ENCODE results near the gene SLFNL1. TPM values are rescaled to one million over a fixed set of nuclear protein-coding genes. Genes with fewer than 3 reads are reported as not detected.

SLFNL1 gene
- polyA plus RNA-seq (2012; ENCODE audit: insufficient read depth, insufficient read length) = 0.68 TPM

GRCh38 chr1:41021526-41022308, at the start of gene SLFNL1:
Gene SLFNL1 (minus strand): TSS chr1:41021725. CDS start chr1:41020660, 1,065 bp downstream.
- no peak within 1 kb of the TSS for H3K4me3 ChIP-seq (ENCODE audit: low read length)
- no peak for DNase-seq (ENCODE audit: low read depth, low spot score)

DNA sequence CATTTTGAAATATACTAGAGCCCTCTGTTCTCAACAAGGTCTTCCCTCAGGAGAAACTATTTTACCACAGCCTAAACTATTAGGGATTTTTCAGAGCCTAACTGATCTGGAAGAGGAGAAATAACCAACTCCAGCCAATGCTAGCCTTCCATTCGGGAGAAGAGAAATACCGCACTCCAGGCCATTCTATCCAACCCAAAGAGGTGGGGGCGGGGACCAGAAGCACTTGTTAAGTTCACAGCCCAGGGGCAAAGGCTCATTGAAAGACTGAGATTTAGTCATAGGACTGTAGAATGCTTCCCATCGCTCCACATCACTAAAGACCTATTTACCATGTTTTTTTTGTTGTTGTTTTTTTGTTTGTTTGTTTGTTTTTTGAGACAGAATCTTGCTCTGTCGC, 35.4 kb upstream of the SLFNL1 start:
- no peak for DNase-seq (ENCODE audit: low read depth, low spot score)
- H3K4me3 ChIP-seq (ENCODE audit: low read length) = no peak overlapping the region

DNA sequence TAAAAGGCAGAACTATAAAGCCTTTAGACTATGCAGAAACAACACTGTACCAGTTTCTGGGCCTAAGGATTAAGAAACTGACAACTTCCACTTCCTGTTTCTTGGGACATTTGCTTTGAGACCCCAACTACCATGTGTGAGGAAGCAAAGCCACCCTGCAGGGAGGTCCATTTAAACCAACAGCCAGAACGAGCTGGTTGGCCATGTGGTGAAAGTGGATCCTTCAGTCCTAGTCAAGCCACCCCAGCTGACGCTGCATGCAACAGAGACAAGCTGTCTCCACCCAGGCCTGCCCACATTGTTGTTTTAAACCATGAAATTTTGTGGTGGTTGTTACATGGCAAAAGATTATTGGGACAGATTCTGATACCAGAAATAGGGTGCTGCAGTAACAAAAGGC, 31.8 kb upstream of the SLFNL1 start:
- no peak overlapping the region for H3K4me3 ChIP-seq (ENCODE audit: low read length)
- DNase-seq (ENCODE audit: low read depth, low spot score) = no peak

DNA sequence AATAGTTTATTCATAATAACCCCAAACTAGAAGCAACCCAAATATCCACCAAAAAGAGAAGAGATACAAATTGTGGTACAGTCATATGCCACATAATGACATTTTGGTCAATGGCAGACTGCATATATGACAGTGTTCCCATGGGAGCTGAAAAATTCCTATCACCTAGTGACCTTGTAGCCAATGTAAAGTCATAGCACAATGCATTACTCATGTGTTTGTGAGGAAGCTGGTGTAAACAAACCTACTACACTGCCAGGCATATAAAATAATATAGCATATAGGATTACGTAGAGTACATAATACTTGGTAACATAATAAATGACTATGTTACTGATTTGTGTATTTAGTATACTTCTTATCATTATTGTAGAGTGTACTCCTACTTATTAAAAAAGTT, 29.5 kb upstream of the SLFNL1 start:
- no peak for DNase-seq (ENCODE audit: low read depth, low spot score)
- H3K4me3 ChIP-seq (ENCODE audit: low read length) = no peak overlapping the region

DNA sequence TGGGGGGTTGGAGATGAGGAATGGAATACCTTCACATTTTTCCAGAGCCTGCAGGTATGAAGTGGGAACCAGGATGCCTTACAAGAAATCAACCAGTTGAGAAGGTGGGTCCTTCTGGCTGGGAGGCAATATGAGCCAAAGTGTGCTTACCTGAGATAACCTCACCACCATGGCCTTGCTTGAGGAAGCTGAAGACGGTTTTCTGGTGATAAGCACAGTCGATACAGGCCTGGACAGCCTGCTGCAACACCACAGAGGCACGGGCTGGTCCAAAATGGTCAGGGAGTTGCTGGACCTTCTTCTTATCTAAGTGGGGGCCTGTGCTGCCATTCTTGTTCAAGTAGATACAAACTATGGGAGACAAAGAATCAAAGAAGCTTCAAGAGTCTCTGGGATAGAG, 27.0 kb upstream of the SLFNL1 start:
- no peak for DNase-seq (ENCODE audit: low read depth, low spot score)
- H3K4me3 ChIP-seq (ENCODE audit: low read length) = no peak overlapping the region

- DNase-seq (ENCODE audit: low read depth, low spot score) = no peak
- H3K4me3 ChIP-seq (ENCODE audit: low read length) = no peak overlapping the region
Measured at GRCh38 chr1:41046347-41046775, 24.8 kb upstream of the SLFNL1 start.

DNA sequence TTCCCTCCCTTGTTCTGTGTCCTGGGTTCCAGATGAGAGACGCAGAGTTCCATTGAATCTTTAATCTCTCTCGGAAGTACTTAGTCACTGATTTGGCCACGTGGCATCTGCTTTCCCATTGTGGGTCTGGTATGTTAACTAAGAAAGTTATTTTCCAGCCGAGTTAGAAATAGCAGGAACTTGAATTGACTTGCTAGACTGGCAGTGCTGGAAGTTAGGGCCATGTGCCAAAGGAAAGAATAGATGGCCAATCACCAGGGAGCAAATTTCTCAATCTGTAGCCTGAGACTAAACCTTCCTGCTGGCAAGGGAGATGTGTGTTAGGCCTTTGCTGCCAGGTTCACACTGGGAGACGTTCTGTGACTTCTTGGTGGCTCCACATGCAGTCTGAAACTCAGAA, 24.2 kb upstream of the SLFNL1 start:
- DNase-seq (ENCODE audit: low read depth, low spot score) = no peak

GRCh38 chr1:41044187-41044586, 22.7 kb upstream of the SLFNL1 start:
- DNase-seq (ENCODE audit: low read depth, low spot score) = no peak
- no peak overlapping the region for H3K4me3 ChIP-seq (ENCODE audit: low read length)

More for the DNA sequence above, 24.2 kb upstream of the SLFNL1 start:
- no peak overlapping the region for H3K4me3 ChIP-seq (ENCODE audit: low read length)

DNA sequence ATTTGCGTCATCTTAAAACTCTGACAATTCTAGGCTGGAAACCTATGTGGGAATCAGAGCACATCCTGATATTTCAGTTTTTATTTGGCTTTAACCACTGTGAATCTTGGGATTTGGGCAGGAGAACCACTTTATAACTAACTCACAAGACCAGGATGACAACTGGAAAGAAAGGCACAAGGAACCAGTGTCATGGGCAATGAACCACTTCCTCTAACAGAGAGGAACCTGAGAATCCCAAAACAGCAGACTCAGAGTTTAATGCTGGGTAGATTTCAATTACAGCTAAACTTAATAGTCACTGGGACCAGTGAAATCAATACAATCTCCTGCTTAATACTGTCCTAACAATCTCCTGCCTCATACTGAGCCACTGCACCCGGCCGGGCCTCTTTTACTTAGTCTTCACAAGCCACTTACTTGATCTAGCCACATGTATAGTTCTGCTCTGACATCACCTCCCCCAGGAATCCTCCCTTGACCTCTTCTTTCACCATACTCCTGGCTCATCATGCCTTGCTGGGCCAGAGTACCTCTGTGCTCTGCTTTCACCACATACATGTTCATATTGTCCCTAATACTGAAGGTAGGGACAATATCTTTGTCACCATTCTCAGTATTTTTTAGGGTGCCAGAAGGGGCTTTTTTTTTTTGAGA, 20.2 kb upstream of the SLFNL1 start:
- DNase-seq (ENCODE audit: low read depth, low spot score) = no peak
- H3K4me3 ChIP-seq (ENCODE audit: low read length) = no peak overlapping the region

- no peak for DNase-seq (ENCODE audit: low read depth, low spot score)
- no peak overlapping the region for H3K4me3 ChIP-seq (ENCODE audit: low read length)
Measured at GRCh38 chr1:41038110-41038509, 16.6 kb upstream of the SLFNL1 start.

- H3K4me3 ChIP-seq (ENCODE audit: low read length) = no peak overlapping the region
- no peak for DNase-seq (ENCODE audit: low read depth, low spot score)
Measured at GRCh38 chr1:41037116-41037903, 15.8 kb upstream of the SLFNL1 start.

DNA sequence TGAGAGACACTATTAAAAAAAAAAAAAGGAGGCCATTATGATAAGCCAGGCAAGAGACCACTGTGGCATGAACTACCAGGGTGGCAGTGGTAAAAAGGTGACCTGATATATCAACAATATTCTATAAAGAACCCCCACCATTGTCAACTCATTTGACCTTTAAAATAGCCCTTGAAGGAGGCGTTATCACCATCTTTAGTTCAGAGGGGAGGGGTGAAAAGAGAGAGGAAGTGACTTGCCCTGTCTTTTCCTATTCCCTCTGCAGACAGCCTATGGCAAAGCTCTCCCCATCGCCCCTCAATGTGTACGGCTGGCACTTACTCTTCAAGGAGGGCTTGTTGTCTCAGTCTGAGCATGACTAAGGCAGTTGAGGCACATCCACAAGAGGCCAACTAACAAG, 11.7 kb upstream of the SLFNL1 start:
- H3K4me3 ChIP-seq (ENCODE audit: low read length) = no peak overlapping the region

DNA sequence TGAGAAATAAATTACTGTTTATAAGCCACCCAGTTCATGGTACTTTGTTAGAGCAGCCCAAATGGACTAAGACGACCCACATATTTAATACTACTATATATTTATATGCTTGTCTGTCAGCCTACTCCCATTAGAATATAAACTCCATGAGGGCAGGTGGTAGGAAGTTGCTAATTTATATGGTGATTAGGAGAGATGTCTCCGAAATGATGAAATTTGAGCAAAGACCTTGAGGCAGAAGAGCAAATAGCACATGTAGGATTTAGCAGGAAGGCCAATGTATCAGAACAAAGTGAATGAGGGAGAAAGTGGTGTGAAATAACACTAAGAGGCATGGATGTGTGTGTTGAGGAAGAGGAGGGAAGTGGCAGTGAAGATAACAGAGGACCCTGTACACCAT, 10.6 kb upstream of the SLFNL1 start:
- no peak for DNase-seq (ENCODE audit: low read depth, low spot score)
- no peak overlapping the region for H3K4me3 ChIP-seq (ENCODE audit: low read length)

More for the DNA sequence above, 11.7 kb upstream of the SLFNL1 start:
- DNase-seq (ENCODE audit: low read depth, low spot score) = no peak

DNA sequence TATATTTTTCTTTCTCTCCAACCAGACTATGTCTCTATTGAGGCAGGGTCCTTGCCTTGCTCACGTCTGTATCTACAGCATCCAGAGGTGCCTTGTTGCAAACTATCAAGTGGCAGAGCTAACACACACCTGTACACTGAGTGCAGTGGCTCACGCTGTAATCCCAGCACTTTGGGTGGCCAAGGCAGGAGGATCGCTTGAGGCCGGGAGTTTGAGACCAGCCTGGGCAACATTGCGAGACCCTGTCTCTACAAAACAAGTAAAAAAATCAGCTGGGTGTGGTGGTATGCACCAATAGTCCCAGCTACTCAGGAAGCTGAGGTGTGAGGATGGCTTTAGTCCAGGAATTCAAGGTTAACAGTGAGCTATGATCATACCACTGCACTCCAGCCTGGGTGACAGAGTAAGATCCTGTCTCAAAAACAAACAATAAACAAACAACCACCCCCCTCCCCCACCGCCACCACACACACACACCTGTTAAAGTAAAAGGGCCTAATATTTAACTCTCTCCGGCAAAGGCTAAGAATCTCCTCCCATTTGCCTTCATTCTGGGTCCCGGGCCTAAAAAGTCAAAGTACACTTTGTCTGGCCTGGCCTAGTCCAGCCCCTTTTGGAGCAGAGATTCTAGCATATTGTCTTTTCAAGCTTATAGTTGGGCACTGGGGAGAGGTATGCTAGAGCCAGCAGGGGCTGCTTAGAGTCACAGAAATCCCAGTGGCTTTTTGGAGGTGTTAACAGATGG, 9.5 kb upstream of the SLFNL1 start:
- H3K4me3 ChIP-seq (ENCODE audit: low read length) = no peak overlapping the region
- no peak for DNase-seq (ENCODE audit: low read depth, low spot score)

GRCh38 chr1:41028034-41028642, 6.6 kb upstream of the SLFNL1 start:
- H3K4me3 ChIP-seq (ENCODE audit: low read length) = no peak overlapping the region
- no peak for DNase-seq (ENCODE audit: low read depth, low spot score)

DNA sequence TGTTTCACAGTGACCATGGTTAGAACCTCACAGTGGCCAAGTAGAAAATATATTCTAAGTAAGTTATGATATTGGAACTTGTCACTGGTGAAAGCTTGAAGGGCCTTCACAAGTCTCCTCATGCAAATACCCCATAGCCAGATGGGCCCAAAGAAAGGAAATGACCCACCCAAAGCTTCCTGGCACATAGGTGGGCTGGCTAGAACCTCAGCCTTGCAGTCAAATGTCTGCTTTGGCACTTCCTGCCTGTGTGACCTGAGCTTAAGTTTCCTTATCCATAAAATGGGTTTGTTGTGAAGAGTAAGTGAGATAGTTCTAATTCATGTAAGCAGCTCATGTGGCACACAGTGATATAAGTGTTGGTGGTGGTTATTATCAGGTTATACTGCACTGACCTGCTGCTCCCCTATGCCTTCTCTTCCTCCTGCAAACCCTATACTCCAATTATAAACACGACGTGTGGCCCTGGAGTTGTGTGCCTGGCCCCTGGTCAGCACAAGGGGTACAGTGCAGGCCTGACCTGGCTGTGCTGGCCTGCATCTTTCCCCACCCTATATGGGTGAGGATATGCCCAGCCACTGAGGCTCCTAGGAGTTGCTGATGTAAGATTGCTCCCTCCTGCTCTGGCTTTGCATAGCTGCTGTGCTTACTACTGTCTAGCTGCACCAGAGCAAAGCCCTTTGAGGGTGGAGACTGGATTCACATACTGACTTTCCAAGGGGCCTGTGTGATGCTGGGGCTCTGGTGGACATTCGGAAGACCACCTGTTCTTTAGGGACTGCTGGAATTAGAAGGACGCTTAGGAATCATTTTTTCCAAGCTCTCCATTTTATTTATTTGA, 4.7 kb upstream of the SLFNL1 start:
- no peak for DNase-seq (ENCODE audit: low read depth, low spot score)
- H3K4me3 ChIP-seq (ENCODE audit: low read length) = no peak overlapping the region

GRCh38 chr1:41024953-41025352, 3.4 kb upstream of the SLFNL1 start:
- DNase-seq (ENCODE audit: low read depth, low spot score) = no peak

More at GRCh38 chr1:41024953-41025352, 3.4 kb upstream of the SLFNL1 start:
- no peak overlapping the region for H3K4me3 ChIP-seq (ENCODE audit: low read length)

Measured in Jurkat, Clone E6-1 (cell line).